RPMI7951 (cell line): Measurements from ENCODE around the gene ZNF709. TPM values are rescaled to one million over a fixed set of nuclear protein-coding genes. Genes with fewer than 3 reads are reported as not detected.
"Not testable (repeated sequence)": the region's sequence is repeated elsewhere in the genome, so short reads cannot be mapped to it uniquely, and the experiment has no call there.

Experiments
- DNase-seq: peaks from one replicate; pipeline ENCODE4 v3.0.0-alpha.2; 2012; ENCODE audit warnings: low read depth
- total RNA-seq: library from RNA; depleted of rRNA; stranded (reverse); fragments of >200 nt; shearing (Covaris generic); gene quantifications from 2 replicates; pipeline ENCODE4 v1.2.3, GENCODE V29; 2014; rRNA removed

Gene ZNF709
- total RNA-seq, 1 experiment from 2014 or later: 3.0 TPM

DNA sequence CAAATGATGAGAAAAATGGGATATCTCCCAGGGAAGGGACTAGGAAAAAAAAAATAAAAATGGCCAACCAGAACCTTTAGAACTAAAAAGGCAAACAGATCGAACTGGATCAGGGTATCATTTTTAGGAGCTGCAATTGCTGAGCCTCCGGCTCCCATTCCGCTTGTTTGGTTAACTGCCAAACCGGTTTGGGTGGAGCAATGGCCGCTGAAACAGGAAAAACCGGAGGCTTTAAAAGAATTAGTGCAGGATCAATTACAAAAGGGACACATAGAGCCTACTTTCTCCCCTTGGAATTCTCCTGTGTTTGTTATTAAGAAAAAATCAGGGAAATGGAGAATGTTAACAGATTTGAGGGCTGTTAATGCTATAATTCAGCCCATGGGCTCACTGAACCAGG lies 31.1 kb downstream of the ZNF709 start:
- no peak for DNase-seq

DNA sequence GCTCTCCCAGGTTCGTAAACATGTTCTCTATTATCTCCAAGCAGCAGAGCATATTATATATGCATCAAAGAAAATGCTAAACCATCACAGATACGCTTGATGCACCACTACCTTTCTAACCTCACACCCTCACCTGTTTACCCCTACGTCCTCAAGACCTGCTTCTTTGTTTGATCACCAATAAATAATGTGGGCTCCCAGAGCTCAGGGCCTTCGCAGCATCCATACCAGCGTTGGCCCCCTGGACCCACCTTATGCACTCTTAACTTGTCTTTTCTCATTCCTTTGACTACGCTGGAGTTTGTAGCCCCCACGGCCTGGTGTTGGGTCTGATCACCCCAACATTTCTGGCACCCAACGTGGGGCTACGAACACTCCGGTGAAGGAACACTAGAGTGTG lies 33.8 kb downstream of the ZNF709 start:
- no peak for DNase-seq

DNA sequence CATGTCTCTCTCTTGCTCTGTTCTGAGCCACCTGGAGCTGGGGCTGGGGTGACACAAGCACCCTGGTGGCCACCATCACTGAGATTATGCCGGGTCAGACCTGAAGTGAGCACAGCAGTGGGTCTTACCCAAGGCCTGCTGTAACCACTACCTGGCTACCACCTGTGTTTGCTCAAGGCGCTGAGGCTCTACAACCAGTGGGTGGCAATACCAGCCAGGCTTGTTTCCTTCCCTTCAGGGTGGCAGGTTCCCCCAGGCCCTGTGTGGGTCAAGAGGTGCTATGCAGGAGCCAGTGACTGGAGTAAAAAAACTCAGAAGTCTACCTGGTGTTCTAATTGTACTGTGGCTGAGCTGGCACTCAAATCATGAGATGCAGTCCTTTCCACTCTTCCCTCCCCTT lies 35.8 kb downstream of the ZNF709 start:
- no peak for DNase-seq

- peak; percentile 99 for DNase-seq
Observed at GRCh38 chr19:12440541-12441316, 43.9 kb downstream of the ZNF709 start, which contains the start of gene ZNF443. Gene ZNF443 (minus strand): TSS chr19:12441021. CDS start chr19:12440914, 107 bp downstream.

GRCh38 chr19:12439686-12440540 lies 44.7 kb downstream of the ZNF709 start:
- DNase-seq: peak; percentile 52

GRCh38 chr19:12430726-12431299 lies 53.8 kb downstream of the ZNF709 start:
- not testable (repeated sequence) for DNase-seq

DNA sequence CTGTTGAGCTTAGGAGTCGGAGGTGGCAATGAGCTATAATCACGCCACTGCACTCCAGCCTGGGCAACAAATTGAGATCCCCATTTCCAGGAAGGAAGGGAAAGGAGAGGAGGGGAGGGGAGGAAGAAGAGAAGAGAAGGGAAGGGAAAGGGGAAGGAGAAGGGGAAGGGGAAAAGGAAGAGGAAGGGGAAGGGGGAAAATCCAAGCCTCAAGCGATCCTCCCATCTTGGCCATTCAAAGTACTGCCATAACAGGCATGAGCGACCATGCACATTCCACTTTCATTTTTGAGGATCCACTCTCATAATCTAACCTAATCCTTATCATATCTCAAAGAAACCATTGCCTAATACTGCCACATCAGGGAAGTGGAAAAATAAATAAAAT lies 58.7 kb downstream of the ZNF709 start:
- DNase-seq: no peak

- DNase-seq: no peak
Observed at GRCh38 chr19:12425236-12425887, 59.3 kb downstream of the ZNF709 start.

- DNase-seq: not testable (repeated sequence)
Observed at GRCh38 chr19:12417273-12417672, 67.3 kb downstream of the ZNF709 start.

- DNase-seq: no peak
Observed at GRCh38 chr19:12411893-12412292, 72.7 kb downstream of the ZNF709 start.

Other genes with a start within 250 kb of the ZNF709 start
- 5.0 and 6.6 TPM in 2 replicates for gene ZNF44, start 189.9 kb downstream of the ZNF709 start, total RNA-seq
- 3.0 and 6.5 TPM in 2 replicates for gene ZNF563, start 151.2 kb downstream of the ZNF709 start, total RNA-seq
- gene ZNF442, start 119.1 kb downstream of the ZNF709 start, total RNA-seq: 1.6 and 2.1 TPM in 2 replicates
- gene ZNF799, start 83.5 kb downstream of the ZNF709 start, total RNA-seq: 3.9 and 4.8 TPM in 2 replicates
- 4.8 and 5.8 TPM in 2 replicates for gene ZNF443, start 43.8 kb downstream of the ZNF709 start, total RNA-seq
- gene ZNF564, start 66.7 kb upstream of the ZNF709 start, total RNA-seq: 2.5 and 3.3 TPM in 2 replicates
- 4.7 and 4.9 TPM in 2 replicates for gene ZNF490, start 126.0 kb upstream of the ZNF709 start, total RNA-seq
- gene ZNF791, start 126.1 kb upstream of the ZNF709 start, total RNA-seq: 9.6 and 10.8 TPM in 2 replicates
- 22.6 and 25.2 TPM in 2 replicates for gene MAN2B1, start 181.9 kb upstream of the ZNF709 start, total RNA-seq
- gene WDR83, start 182.0 kb upstream of the ZNF709 start, total RNA-seq: 10.2 and 14.6 TPM in 2 replicates
- gene DHPS, start 197.1 kb upstream of the ZNF709 start, total RNA-seq: 95.2 and 109 TPM in 2 replicates
- gene GNG14, start 203.2 kb upstream of the ZNF709 start, total RNA-seq: not detected in 2 replicates
- 21.6 and 24.4 TPM in 2 replicates for gene FBXW9, start 211.8 kb upstream of the ZNF709 start, total RNA-seq
- 28.2 and 29.9 TPM in 2 replicates for gene TNPO2, start 239.1 kb upstream of the ZNF709 start, total RNA-seq
- 276 and 304 TPM in 2 replicates for gene TRIR, start 249.9 kb upstream of the ZNF709 start, total RNA-seq